SK-N-SH treated with all-trans-retinoic acid at 6 μM for 48 hours (cell line): Measurements from ENCODE around the gene SMTNL1.

Experiments
- ATAC-seq: fragments of 200-7000 bp; cut with Tn5 transposase; 3 replicates; pipeline ENCODE4 v1.9.1; 2020; ENCODE audit warnings: mild to moderate bottlenecking, moderate library complexity
- ARNTL ChIP-seq: fragments of 450-650 bp; formaldehyde crosslinking; IDR thresholded peaks from 2 replicates; pipeline ENCODE4 v1.5.0; 2020; ENCODE audit warnings: low read depth, mild to moderate bottlenecking, moderate library complexity, borderline replicate concordance
- BACH2 ChIP-seq: fragments of 250-450 bp; sonication (Bioruptor Pico); IDR thresholded peaks from 2 replicates; pipeline ENCODE4 v1.9.0; 2021; ENCODE audit warnings: mild to moderate bottlenecking, borderline replicate concordance
- CREB5 ChIP-seq: fragments of 250-450 bp; sonication (Bioruptor Pico); IDR thresholded peaks from 2 replicates; pipeline ENCODE4 v1.5.1; 2020; ENCODE audit warnings: low read depth, mild to moderate bottlenecking, moderate library complexity
- CSDC2 ChIP-seq: fragments of 250-450 bp; sonication (Bioruptor Pico); IDR thresholded peaks from 2 replicates; pipeline ENCODE4 v1.5.0; 2020; ENCODE audit warnings: mild to moderate bottlenecking, moderate library complexity
- CSRNP3 ChIP-seq: fragments of 250-450 bp; sonication (Bioruptor Pico); IDR thresholded peaks from 2 replicates; pipeline ENCODE4 v1.5.1; 2021; ENCODE audit warnings: mild to moderate bottlenecking, moderate library complexity
- ISL1 ChIP-seq: fragments of 250-450 bp; sonication (Bioruptor Pico); IDR thresholded peaks from 2 replicates; pipeline ENCODE4 v2.1.2; 2022; ENCODE audit warnings: mild to moderate bottlenecking, moderate library complexity
- OSR1 ChIP-seq: fragments of 250-450 bp; sonication (Bioruptor Pico); IDR thresholded peaks from 2 replicates; pipeline ENCODE4 v1.8.0; 2022; ENCODE audit warnings: moderate library complexity, mild to moderate bottlenecking, inconsistent platforms
- POU6F1 ChIP-seq: fragments of 250-450 bp; sonication (Bioruptor Pico); IDR thresholded peaks from 2 replicates; pipeline ENCODE4 v1.8.0; 2021; ENCODE audit warnings: low read depth, mild to moderate bottlenecking, moderate library complexity, borderline replicate concordance
- PPARA ChIP-seq: fragments of 250-450 bp; sonication (Bioruptor Pico); IDR thresholded peaks from 2 replicates; pipeline ENCODE4 v1.5.0; 2020; ENCODE audit warnings: mild to moderate bottlenecking, borderline replicate concordance
- RARB ChIP-seq: fragments of 250-450 bp; sonication (Bioruptor Pico); IDR thresholded peaks from 2 replicates; pipeline ENCODE4 v1.8.0; 2021; ENCODE audit warnings: mild to moderate bottlenecking, moderate library complexity
- TCF4 ChIP-seq: fragments of 250-450 bp; sonication (Bioruptor Pico); IDR thresholded peaks from 2 replicates; pipeline ENCODE4 v1.8.0; 2021; ENCODE audit warnings: mild to moderate bottlenecking, moderate library complexity, borderline replicate concordance
- TOX ChIP-seq: fragments of 250-450 bp; sonication (Bioruptor Pico); IDR thresholded peaks from 2 replicates; pipeline ENCODE4 v1.8.0; 2021; ENCODE audit warnings: mild to moderate bottlenecking, moderate library complexity, borderline replicate concordance
- ZC3H10 ChIP-seq: fragments of 250-450 bp; sonication (Bioruptor Pico); IDR thresholded peaks from 2 replicates; pipeline ENCODE4 v1.5.1; 2021; ENCODE audit warnings: mild to moderate bottlenecking, moderate library complexity
- ZFP3 ChIP-seq: fragments of 250-450 bp; sonication (Bioruptor Pico); IDR thresholded peaks from 2 replicates; pipeline ENCODE4 v1.5.0; 2020; ENCODE audit warnings: mild to moderate bottlenecking, moderate library complexity
- ZFP30 ChIP-seq: fragments of 450-650 bp; formaldehyde crosslinking; IDR thresholded peaks from 2 replicates; pipeline ENCODE4 v1.5.0; 2022; ENCODE audit warnings: mild to moderate bottlenecking, moderate library complexity
- ZNF565 ChIP-seq: fragments of 450-650 bp; formaldehyde crosslinking; conservative IDR thresholded peaks from 2 replicates; pipeline ENCODE4 v1.5.0; 2020; ENCODE audit warnings: low read depth, mild to moderate bottlenecking, moderate library complexity
- ZNF70 ChIP-seq: fragments of 450-650 bp; formaldehyde crosslinking; IDR thresholded peaks from 2 replicates; pipeline ENCODE4 v1.5.0; 2020; ENCODE audit warnings: mild to moderate bottlenecking, moderate library complexity
- ZNF8 ChIP-seq: fragments of 450-650 bp; formaldehyde crosslinking; IDR thresholded peaks from 2 replicates; pipeline ENCODE4 v1.5.0; 2020; ENCODE audit warnings: mild to moderate bottlenecking, moderate library complexity
- TF ChIP-seq, protein P1 (sequence below): fragments of 250-450 bp; sonication (Bioruptor Pico); IDR thresholded peaks from 2 replicates; pipeline ENCODE4 v1.8.0; 2020; ENCODE audit warnings: mild to moderate bottlenecking, moderate library complexity, borderline replicate concordance
- TF ChIP-seq, protein P2 (sequence below): fragments of 250-450 bp; sonication (Bioruptor Pico); IDR thresholded peaks from 2 replicates; pipeline ENCODE4 v1.5.0; 2020; ENCODE audit warnings: mild to moderate bottlenecking, moderate library complexity

Gene SMTNL1

DNA sequence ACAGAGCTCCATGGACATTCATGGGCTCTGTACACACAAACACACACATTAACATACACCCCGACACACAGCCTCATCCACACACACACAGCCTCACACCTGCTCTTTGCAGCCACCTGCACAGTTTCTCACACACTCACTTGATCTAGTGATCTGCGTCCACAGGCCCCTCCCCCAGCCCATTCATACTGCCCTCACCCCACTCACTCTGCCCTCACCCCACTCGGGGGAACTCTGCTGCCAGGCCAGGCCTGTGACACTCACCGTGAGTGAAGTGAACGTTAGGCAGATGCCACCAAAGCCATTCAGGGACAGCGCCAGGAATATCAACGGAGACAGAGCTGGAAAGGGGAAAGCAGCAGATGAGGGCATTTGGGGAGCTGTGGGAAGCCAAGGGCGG lies 36.9 kb upstream of the SMTNL1 start:
- ATAC-seq, result no peak
- TF ChIP-seq, protein P1, sequence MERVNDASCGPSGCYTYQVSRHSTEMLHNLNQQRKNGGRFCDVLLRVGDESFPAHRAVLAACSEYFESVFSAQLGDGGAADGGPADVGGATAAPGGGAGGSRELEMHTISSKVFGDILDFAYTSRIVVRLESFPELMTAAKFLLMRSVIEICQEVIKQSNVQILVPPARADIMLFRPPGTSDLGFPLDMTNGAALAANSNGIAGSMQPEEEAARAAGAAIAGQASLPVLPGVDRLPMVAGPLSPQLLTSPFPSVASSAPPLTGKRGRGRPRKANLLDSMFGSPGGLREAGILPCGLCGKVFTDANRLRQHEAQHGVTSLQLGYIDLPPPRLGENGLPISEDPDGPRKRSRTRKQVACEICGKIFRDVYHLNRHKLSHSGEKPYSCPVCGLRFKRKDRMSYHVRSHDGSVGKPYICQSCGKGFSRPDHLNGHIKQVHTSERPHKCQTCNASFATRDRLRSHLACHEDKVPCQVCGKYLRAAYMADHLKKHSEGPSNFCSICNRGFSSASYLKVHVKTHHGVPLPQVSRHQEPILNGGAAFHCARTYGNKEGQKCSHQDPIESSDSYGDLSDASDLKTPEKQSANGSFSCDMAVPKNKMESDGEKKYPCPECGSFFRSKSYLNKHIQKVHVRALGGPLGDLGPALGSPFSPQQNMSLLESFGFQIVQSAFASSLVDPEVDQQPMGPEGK (CRISPR knock-in tag), result no peak
- no peak for TF ChIP-seq TOX (CRISPR knock-in tag)
- no peak for TF ChIP-seq ZC3H10
- TF ChIP-seq PPARA (CRISPR knock-in tag), result no peak
- TF ChIP-seq CSDC2, result no peak
- TF ChIP-seq RARB (CRISPR knock-in tag), result no peak
- TF ChIP-seq BACH2 (CRISPR knock-in tag), result no peak
- TF ChIP-seq ZFP3 (CRISPR knock-in tag), result no peak

DNA sequence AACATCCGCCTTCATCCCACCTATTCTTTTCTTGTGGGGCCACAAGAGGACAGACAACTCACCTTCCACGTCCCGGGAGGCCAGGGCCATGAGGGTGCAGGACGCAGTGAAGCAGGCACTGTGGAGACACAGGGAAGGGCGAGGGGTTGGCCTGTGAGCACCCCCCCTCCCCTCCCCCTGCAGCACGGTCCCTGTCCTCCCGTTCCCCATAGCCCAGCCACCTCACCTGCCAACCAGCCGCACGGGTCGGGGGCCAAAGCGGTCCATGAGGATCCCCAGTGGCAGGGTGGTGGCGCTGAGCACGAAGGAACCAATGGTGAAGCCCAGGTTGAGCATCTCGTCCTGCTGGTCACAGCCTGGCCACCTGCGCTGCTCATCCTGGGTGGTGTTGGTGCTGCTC lies 36.5 kb upstream of the SMTNL1 start:
- no peak for ATAC-seq
- TF ChIP-seq BACH2 (CRISPR knock-in tag) (no peak), CSRNP3 (CRISPR knock-in tag) (no peak), OSR1 (CRISPR knock-in tag) (no peak), ARNTL (CRISPR knock-in tag) (no peak), CREB5 (CRISPR knock-in tag) (no peak), RARB (CRISPR knock-in tag) (no peak), TCF4 (CRISPR knock-in tag) (no peak), PPARA (CRISPR knock-in tag) (no peak), ZNF70 (CRISPR knock-in tag) (no peak), ZNF8 (CRISPR knock-in tag) (no peak)
- TF ChIP-seq, protein P1 (CRISPR knock-in tag), result no peak

DNA sequence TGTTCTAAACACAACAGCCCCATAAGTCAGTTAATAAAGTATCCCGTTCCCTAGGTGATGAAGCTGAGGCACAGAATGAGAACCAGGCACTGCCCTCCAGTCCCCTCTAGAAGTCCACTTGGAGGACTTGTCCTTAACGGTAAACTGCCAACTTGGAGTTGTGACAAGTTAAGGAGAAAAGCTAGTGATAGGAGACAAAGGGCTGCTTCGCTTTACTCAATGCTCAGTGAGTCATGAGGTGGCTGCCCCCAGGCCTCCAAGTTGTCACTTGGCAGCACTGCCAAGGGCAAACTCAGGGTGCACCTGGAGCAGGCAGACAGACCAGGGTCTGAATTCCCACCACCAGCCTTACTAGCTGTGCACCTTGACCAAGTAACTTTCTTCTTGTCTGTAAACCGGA lies 35.4 kb upstream of the SMTNL1 start:
- ATAC-seq, result no peak
- TF ChIP-seq CSRNP3 (CRISPR knock-in tag) (no peak), ISL1 (CRISPR knock-in tag) (no peak), ZFP30 (CRISPR knock-in tag) (no peak), CREB5 (CRISPR knock-in tag) (no peak), POU6F1 (CRISPR knock-in tag) (no peak), RARB (CRISPR knock-in tag) (no peak), ZNF565 (no peak), OSR1 (CRISPR knock-in tag) (no peak), ARNTL (CRISPR knock-in tag) (no peak), BACH2 (CRISPR knock-in tag) (no peak), ZNF70 (CRISPR knock-in tag) (no peak), ZFP3 (CRISPR knock-in tag) (no peak), ZC3H10 (no peak)
- TF ChIP-seq, protein P1 (CRISPR knock-in tag), result no peak
- TF ChIP-seq, protein P2, sequence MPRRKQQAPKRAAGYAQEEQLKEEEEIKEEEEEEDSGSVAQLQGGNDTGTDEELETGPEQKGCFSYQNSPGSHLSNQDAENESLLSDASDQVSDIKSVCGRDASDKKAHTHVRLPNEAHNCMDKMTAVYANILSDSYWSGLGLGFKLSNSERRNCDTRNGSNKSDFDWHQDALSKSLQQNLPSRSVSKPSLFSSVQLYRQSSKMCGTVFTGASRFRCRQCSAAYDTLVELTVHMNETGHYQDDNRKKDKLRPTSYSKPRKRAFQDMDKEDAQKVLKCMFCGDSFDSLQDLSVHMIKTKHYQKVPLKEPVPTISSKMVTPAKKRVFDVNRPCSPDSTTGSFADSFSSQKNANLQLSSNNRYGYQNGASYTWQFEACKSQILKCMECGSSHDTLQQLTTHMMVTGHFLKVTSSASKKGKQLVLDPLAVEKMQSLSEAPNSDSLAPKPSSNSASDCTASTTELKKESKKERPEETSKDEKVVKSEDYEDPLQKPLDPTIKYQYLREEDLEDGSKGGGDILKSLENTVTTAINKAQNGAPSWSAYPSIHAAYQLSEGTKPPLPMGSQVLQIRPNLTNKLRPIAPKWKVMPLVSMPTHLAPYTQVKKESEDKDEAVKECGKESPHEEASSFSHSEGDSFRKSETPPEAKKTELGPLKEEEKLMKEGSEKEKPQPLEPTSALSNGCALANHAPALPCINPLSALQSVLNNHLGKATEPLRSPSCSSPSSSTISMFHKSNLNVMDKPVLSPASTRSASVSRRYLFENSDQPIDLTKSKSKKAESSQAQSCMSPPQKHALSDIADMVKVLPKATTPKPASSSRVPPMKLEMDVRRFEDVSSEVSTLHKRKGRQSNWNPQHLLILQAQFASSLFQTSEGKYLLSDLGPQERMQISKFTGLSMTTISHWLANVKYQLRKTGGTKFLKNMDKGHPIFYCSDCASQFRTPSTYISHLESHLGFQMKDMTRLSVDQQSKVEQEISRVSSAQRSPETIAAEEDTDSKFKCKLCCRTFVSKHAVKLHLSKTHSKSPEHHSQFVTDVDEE, result no peak
